HEK293 (cell line): ENCODE results near the gene SLC35G6.

Experiments
- CTCF ChIA-PET: fragments of 350-600 bp; formaldehyde crosslinking; extraction: SDS; loops from one replicate; lab custom pipeline; 2021; ENCODE audit warnings: antibody characterized with exemption; lab: Yijun Ruan, JAX
- POLR2A ChIA-PET: fragments of 300-600 bp; formaldehyde crosslinking; extraction: SDS; loops from one replicate; lab custom pipeline; 2020; ENCODE audit warnings: antibody characterized with exemption, inconsistent platforms; lab: Yijun Ruan, JAX
- H3K27ac ChIP-seq: fragments of 200-500 bp; sonication (Bioruptor generic); 2 replicates; pipeline ENCODE4 v1.5.1; 2014; ENCODE audit warnings: low read depth, low read length, control low read depth, inconsistent platforms; ENCODE audit errors: extremely low read depth
- H3K36me3 ChIP-seq, 2 experiments: fragments of 200-500 bp in 1 of 2; sonication (Bioruptor generic) in 1 of 2; 1 replicate in 1 of 2; 2 replicates in 1 of 2; pipeline ENCODE4 v1.5.1; 2014 to 2017; ENCODE audit warnings: inconsistent platforms in 2 of 2, low read length in 2 of 2; ENCODE audit not compliant: control insufficient read depth in 2 of 2, insufficient read depth in 1 of 2
- H3K4me1 ChIP-seq: fragments of 200-500 bp; sonication (Bioruptor generic); 2 replicates; pipeline ENCODE4 v1.5.1; 2014; ENCODE audit warnings: mild to moderate bottlenecking, low read length, inconsistent platforms; ENCODE audit not compliant: control insufficient read depth, insufficient read depth
- H3K4me3 ChIP-seq: 2 replicates; pipeline ENCODE4 v1.5.1; 2011; ENCODE audit warnings: low read depth, mild to moderate bottlenecking, control low read depth, low read length, moderate library complexity
- H3K9me3 ChIP-seq: fragments of 200-500 bp; sonication (Bioruptor generic); 2 replicates; pipeline ENCODE4 v1.5.1; 2014; ENCODE audit warnings: low read depth, low read length, inconsistent platforms; ENCODE audit not compliant: control insufficient read depth, insufficient read depth
- GFI1B ChIP-seq: fragments of 450-650 bp; formaldehyde crosslinking; IDR thresholded peaks from 2 replicates; pipeline ENCODE4 v1.5.1; 2016; ENCODE audit warnings: missing biosample characterization, missing genetic modification characterization
- IKZF3 ChIP-seq: fragments of 450-650 bp; IDR thresholded peaks from 2 replicates; pipeline ENCODE4 v1.5.0; 2018; ENCODE audit warnings: missing biosample characterization, mild to moderate bottlenecking, missing genetic modification characterization, moderate library complexity
- INSM2 ChIP-seq: fragments of 450-650 bp; formaldehyde crosslinking; IDR thresholded peaks from 2 replicates; pipeline ENCODE4 v1.5.1; 2016; ENCODE audit warnings: missing biosample characterization, missing genetic modification characterization
- PRDM1 ChIP-seq: fragments of 450-650 bp; formaldehyde crosslinking; IDR thresholded peaks from 2 replicates; pipeline ENCODE4; 2016; ENCODE audit warnings: missing biosample characterization, missing genetic modification characterization
- PRDM10 ChIP-seq: fragments of 450-650 bp; formaldehyde crosslinking; IDR thresholded peaks from 2 replicates; pipeline ENCODE4 v1.5.1; 2016; ENCODE audit warnings: missing biosample characterization, missing genetic modification characterization
- ZBTB49 ChIP-seq: fragments of 450-650 bp; formaldehyde crosslinking; IDR thresholded peaks from 2 replicates; pipeline ENCODE4 v1.5.1; 2016; ENCODE audit warnings: missing biosample characterization, missing genetic modification characterization, low read depth
- ZBTB7A ChIP-seq: fragments of 450-650 bp; formaldehyde crosslinking; IDR thresholded peaks from 2 replicates; pipeline ENCODE4 v1.5.1; 2016; ENCODE audit warnings: low read depth, missing biosample characterization, missing genetic modification characterization
- ZNF335 ChIP-seq: fragments of 450-650 bp; formaldehyde crosslinking; conservative IDR thresholded peaks from 2 replicates; pipeline ENCODE4 v1.5.1; 2016; ENCODE audit warnings: missing biosample characterization, missing genetic modification characterization
- ZNF341 ChIP-seq: fragments of 450-650 bp; formaldehyde crosslinking; IDR thresholded peaks from 2 replicates; pipeline ENCODE4; 2016; ENCODE audit warnings: low read depth, missing biosample characterization, missing genetic modification characterization
- ZNF394 ChIP-seq: fragments of 450-650 bp; formaldehyde crosslinking; IDR thresholded peaks from 2 replicates; pipeline ENCODE4 v1.5.1; 2016; ENCODE audit warnings: missing biosample characterization, missing genetic modification characterization, mild to moderate bottlenecking, moderate library complexity, borderline replicate concordance
- ZNF513 ChIP-seq: fragments of 450-650 bp; IDR thresholded peaks from 2 replicates; pipeline ENCODE4 v1.5.1; 2018; ENCODE audit warnings: missing biosample characterization, missing genetic modification characterization
- ZNF530 ChIP-seq: fragments of 450-650 bp; formaldehyde crosslinking; IDR thresholded peaks from 2 replicates; pipeline ENCODE4 v1.5.1; 2016; ENCODE audit warnings: low read depth, missing biosample characterization, missing genetic modification characterization
- ZNF585B ChIP-seq: fragments of 450-650 bp; formaldehyde crosslinking; IDR thresholded peaks from 2 replicates; pipeline ENCODE4 v1.5.1; 2016; ENCODE audit warnings: missing biosample characterization, missing genetic modification characterization

Gene SLC35G6

GRCh38 chr17:7460850-7461660 is 20.2 kb upstream of the SLC35G6 start:
- Histone ChIP-seq H3K4me1 (no peaks in the 10 kb centered on the region), H3K27ac (no peak overlapping the region), H3K4me3 (no peak overlapping the region)
- CTCF ChIA-PET: interaction anchor here (0.8 to 1.2 kb wide), 2 partner anchors 9 to 99 kb away, joined by 3 read pairs; no protein-coding TSS in a partner anchor
- TF ChIP-seq ZNF341 (peak; percentile 36; the same call in 1 of the 2 replicates), GFI1B (tag by site-specific recombination) (no peak), PRDM10 (tag by site-specific recombination) (peak; percentile 96), PRDM1 (0 out of 2 replicates have a peak, but pooled peaks have one; percentile 40), IKZF3 (tag by site-specific recombination) (peak; percentile 14; the same call in 1 of the 2 replicates)
- TF ChIP-seq, all 188 proteins: peak for 4
- no peaks in the 10 kb centered on the region for H3K9me3 ChIP-seq
- POLR2A ChIA-PET: interaction anchor here (1.2 to 1.4 kb wide), 2 partner anchors 23 to 131 kb away, joined by 3 to 5 read pairs; partner anchors contain the start of gene POLR2A
- peaks cover 3 to 36% of the 10 kb centered on the region in 2 experiments; a peak in 2 of 3 replicates for H3K36me3 ChIP-seq

GRCh38 chr17:7462474-7463371 is 18.5 kb upstream of the SLC35G6 start:
- Histone ChIP-seq H3K4me3 (no peak overlapping the region), H3K4me1 (no peaks in the 10 kb centered on the region), H3K9me3 (no peaks in the 10 kb centered on the region), H3K27ac (no peak overlapping the region), H3K36me3 (peaks cover 3 to 51% of the 10 kb centered on the region in 2 experiments; a peak in 2 of 3 replicates)
- POLR2A ChIA-PET: interaction anchor here (0.5 to 2.1 kb wide), 4 partner anchors 22 to 188 kb away, joined by 3 to 7 read pairs (median 4); partner anchors contain the start of genes POLR2A and TMEM256
- TF ChIP-seq ZNF513 (tag by site-specific recombination) (peak; percentile 94), ZBTB49 (no peak)
- CTCF ChIA-PET: interaction anchor here (0.6 to 0.9 kb wide), 3 partner anchors 28 to 62 kb away, joined by 5 read pairs; no protein-coding TSS in a partner anchor

- no peaks in the 10 kb centered on the region for H3K9me3 ChIP-seq
- POLR2A ChIA-PET: interaction anchor here (1.7 to 2.1 kb wide), 2 partner anchors 21 to 60 kb away, joined by 4 to 7 read pairs; partner anchors contain the start of genes POLR2A and TMEM256
- H3K36me3 ChIP-seq: peaks cover 0 to 51% of the 10 kb centered on the region in 2 experiments; a peak in 2 of 3 replicates
- H3K27ac ChIP-seq: no peak overlapping the region
- CTCF ChIA-PET: interaction anchor here (0.9 to 1.4 kb wide), 2 partner anchors 27 kb away, joined by 4 to 5 read pairs; no protein-coding TSS in a partner anchor
- H3K4me3 ChIP-seq: no peak overlapping the region
- no peaks in the 10 kb centered on the region for H3K4me1 ChIP-seq
- TF ChIP-seq ZNF335 (tag by site-specific recombination) (no peak), ZNF394 (no peak), INSM2 (tag by site-specific recombination) (no peak), ZBTB7A (tag by site-specific recombination) (no peak), ZNF585B (tag by site-specific recombination) (no peak), ZNF530 (tag by site-specific recombination) (no peak)
Observed at GRCh38 chr17:7463372-7463846, 17.8 kb upstream of the SLC35G6 start.
